Erythroblast (primary cell): ENCODE results near the gene ZDHHC15.
"Not testable (repeated sequence)": the region's sequence is repeated elsewhere in the genome, so short reads cannot be mapped to it uniquely, and the experiment has no call there.

ENCODE experiments used
- DNase-seq, 2 experiments: peaks; one replicate each; lab custom pipeline; 2025; lab: John Stamatoyannopoulos, UW
- GATA1 ChIP-seq: IDR thresholded peaks from 2 replicates; pipeline ENCODE4 v1.6.1; 2011; ENCODE audit warnings: low read depth, mild to moderate bottlenecking, control low read depth, low read length, moderate library complexity
- POLR2A ChIP-seq: IDR thresholded peaks from 2 replicates; pipeline ENCODE4 v1.6.1; 2011; ENCODE audit warnings: mild to moderate bottlenecking, low read length

Gene ZDHHC15

DNA sequence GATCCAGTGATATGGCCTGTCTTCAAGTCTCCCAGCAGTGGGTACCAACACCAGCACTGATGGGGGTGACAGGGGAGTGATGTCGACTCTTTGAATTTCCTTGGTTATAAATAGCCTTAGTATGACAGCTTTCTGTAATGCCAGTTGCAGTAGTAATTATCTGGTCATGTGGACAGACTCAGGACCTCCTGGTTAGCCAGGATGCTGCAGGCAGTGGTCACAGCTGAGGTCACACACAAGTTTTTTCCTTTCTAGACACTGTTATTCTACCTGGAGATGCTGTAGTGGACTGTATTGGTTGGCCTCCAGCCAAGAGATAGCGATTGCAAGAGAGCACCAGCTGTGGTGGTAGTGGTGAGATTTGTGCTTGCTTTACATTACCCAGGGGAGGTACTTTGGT, 185.3 kb downstream of the ZDHHC15 start:
- TF ChIP-seq POLR2A (no peak), GATA1 (no peak)
- no peak for DNase-seq

DNA sequence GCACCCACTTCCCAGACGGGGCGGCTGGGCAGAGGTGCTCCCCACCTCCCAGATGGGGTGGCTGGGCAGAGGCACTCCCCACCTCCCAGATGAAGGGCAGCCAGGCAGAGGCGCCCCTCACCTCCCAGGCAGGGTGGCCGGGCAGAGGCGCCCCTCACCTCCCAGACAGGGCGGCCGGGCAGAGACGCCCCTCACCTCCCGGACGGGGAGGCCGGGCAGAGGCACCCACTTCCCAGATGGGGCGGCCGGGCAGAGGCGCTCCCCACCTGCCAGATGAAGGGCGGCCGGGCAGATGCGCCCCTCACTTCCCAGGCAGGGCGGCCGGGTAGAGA, 187.7 kb downstream of the ZDHHC15 start:
- TF ChIP-seq GATA1 (no peak), POLR2A (no peak)
- no peak for DNase-seq

DNA sequence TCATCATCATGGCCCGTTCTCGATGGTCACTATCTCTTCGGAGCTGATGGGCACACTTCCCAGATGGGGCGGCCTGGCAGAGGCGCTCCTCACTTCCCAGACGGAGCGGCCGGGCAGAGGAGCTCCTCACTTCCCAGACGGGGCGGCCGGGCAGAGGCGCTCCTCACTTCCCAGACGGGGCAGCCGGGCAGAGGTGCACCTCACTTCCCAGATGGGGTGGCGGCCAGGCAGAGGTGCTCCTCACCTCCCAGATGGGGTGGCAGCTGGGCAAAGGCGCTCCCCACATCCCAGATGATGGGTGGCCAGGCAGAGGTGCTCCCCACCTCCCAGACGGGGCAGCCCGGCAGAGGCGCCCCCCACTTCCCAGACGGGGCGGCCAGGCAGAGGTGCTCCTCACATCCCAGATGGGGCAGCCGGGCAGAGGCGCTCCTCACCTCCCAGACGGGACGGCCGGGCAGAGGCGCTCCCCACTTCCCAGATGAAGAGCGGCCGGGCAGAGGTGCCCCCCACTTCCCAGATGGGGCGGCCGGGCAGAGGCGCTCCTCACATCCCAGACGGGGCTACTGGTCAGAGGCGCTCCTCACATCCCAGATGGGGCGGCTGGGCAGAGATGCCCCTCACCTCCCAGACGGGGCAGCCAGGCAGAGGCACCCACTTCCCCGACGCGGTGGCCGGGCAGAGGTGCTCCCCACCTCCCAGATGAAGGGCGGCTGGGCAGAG, 188.3 kb downstream of the ZDHHC15 start:
- DNase-seq = not testable (repeated sequence)

DNA sequence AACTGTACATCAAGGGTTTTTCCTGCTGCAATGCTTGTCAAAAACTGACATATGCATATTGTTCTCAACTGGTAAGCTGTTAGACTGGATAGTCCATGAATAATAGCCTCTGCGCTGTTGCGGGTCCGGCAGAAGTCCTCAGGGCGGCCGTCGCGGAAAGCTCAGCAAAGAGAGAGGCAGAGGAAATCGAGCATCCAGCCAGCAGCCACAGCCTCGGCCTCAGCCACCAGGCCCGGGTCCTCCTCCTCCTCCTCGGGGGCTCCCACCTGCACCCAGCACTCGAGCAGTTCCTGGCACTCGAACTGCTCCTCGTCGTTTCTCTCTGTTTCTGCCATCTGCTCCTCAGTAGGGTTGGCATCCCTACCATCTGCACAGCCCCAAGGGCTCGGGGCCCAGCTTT, 195.2 kb downstream of the ZDHHC15 start:
- DNase-seq = no peak
- TF ChIP-seq POLR2A = no peak
- no peak for TF ChIP-seq GATA1
